ENCODE results near the gene NR2F1-AS1. TPM values are rescaled to one million over a fixed set of nuclear protein-coding genes. Genes with fewer than 3 reads are reported as not detected.
"Not testable (repeated sequence)": the region's sequence is repeated elsewhere in the genome, so short reads cannot be mapped to it uniquely, and the experiment has no call there.

Gene NR2F1-AS1
- polyA plus RNA-seq, 6 donors from 2014 or later, result not detected

DNA sequence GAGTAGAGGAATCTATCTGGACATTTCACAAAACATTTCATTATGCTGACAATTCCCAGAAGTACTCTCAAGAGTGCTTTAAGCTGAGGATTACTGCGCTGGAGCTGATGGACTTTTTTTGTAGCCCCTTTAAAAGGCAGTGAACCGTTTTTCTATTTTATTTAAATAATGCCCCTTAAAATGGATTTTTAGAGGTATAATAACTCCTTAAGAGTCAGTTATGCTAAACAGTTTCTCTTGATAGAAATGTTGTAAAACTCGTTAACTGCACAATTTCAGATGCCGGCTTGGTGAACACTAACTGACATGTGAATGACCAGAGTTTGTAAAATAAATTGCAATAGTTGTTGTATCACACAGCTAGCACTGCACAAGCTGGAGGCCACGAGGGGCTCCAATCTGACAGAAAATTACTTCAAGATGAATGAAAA is 174.0 kb downstream of the NR2F1-AS1 start:
- ATAC-seq (ENCODE audit: low read depth in 2 of 2) (no peak), DNase-seq (no peak)
- Mint-ChIP-seq H3K27ac (no peak overlapping the region), H3K4me1 (no peaks in the 10 kb centered on the region), H3K9me3 (peaks cover 0 to 3% (median 0%) of the 10 kb centered on the region in 7 donors), H3K4me3 (no peak overlapping the region), H3K27me3 (peaks cover 0 to 2% (median 0%) of the 10 kb centered on the region in 3 donors), H3K36me3 (no peaks in the 10 kb centered on the region)

GRCh38 chr5:93404246-93404645 is 176.8 kb downstream of the NR2F1-AS1 start:
- Mint-ChIP-seq H3K9me3 (peaks cover 0 to 3% (median 0%) of the 10 kb centered on the region in 7 donors), H3K4me3 (no peak overlapping the region), H3K4me1 (no peaks in the 10 kb centered on the region), H3K27ac (no peak overlapping the region), H3K27me3 (peaks cover 0 to 8% (median 0%) of the 10 kb centered on the region in 3 donors), H3K36me3 (no peaks in the 10 kb centered on the region)
- DNase-seq (no peak), ATAC-seq (ENCODE audit: low read depth in 2 of 2) (no peak)

- DNase-seq (no peak), ATAC-seq (ENCODE audit: low read depth in 2 of 2) (no peak)
- H3K36me3 Mint-ChIP-seq, result no peaks in the 10 kb centered on the region
- H3K4me3 Mint-ChIP-seq, result no peak overlapping the region
- no peaks in the 10 kb centered on the region for H3K4me1 Mint-ChIP-seq
- H3K27ac Mint-ChIP-seq, result no peak overlapping the region
- peaks cover 0 to 8% (median 0%) of the 10 kb centered on the region in 3 donors for H3K27me3 Mint-ChIP-seq
- peaks cover 0 to 3% (median 0%) of the 10 kb centered on the region in 7 donors for H3K9me3 Mint-ChIP-seq
Measured at GRCh38 chr5:93403141-93403928, 177.7 kb downstream of the NR2F1-AS1 start.

GRCh38 chr5:93402451-93402850 is 178.6 kb downstream of the NR2F1-AS1 start:
- no peak for ATAC-seq (ENCODE audit: low read depth in 2 of 2)
- no peak for DNase-seq
- H3K27ac Mint-ChIP-seq, result no peak overlapping the region
- peaks cover 0 to 8% (median 3%) of the 10 kb centered on the region in 7 donors for H3K9me3 Mint-ChIP-seq
- no peak overlapping the region for H3K4me3 Mint-ChIP-seq
- H3K36me3 Mint-ChIP-seq, result no peaks in the 10 kb centered on the region
- H3K4me1 Mint-ChIP-seq, result no peaks in the 10 kb centered on the region
- peaks cover 0 to 8% (median 0%) of the 10 kb centered on the region in 3 donors for H3K27me3 Mint-ChIP-seq

- Mint-ChIP-seq H3K27ac (no peak overlapping the region), H3K9me3 (peaks cover 0 to 10% (median 3%) of the 10 kb centered on the region in 7 donors), H3K4me1 (no peaks in the 10 kb centered on the region), H3K4me3 (no peak overlapping the region), H3K27me3 (peaks cover 0 to 8% (median 0%) of the 10 kb centered on the region in 3 donors), H3K36me3 (no peaks in the 10 kb centered on the region)
- DNase-seq (no peak), ATAC-seq (ENCODE audit: low read depth in 2 of 2) (no peak)
Measured at GRCh38 chr5:93401634-93402213, 179.3 kb downstream of the NR2F1-AS1 start.

DNA sequence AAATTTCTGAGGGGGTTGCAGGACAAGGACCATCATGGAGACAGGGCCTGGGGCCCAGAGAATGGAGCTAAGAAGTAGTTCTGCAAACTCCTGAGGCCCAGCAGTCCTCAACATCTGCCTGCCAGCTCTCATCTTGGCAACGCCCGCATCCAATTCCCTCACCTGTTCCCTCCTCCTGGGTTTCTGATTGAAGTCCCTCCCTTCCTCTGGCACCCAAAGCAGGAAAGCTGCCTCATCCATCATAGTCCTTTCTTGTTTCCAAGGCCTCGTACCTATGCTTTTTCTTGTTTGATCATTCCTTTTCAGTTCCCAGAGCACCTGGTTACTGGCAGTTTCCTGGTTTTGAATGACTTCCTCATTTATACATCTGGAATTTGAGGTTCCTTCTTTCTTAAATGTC is 181.3 kb downstream of the NR2F1-AS1 start:
- Mint-ChIP-seq H3K4me3 (no peak overlapping the region), H3K4me1 (no peaks in the 10 kb centered on the region), H3K9me3 (peaks cover 0 to 14% (median 5%) of the 10 kb centered on the region in 7 donors), H3K27me3 (peaks cover 0 to 8% (median 0%) of the 10 kb centered on the region in 3 donors), H3K27ac (no peak overlapping the region), H3K36me3 (no peaks in the 10 kb centered on the region)
- ATAC-seq (ENCODE audit: low read depth in 2 of 2) (no peak), DNase-seq (no peak)

DNA sequence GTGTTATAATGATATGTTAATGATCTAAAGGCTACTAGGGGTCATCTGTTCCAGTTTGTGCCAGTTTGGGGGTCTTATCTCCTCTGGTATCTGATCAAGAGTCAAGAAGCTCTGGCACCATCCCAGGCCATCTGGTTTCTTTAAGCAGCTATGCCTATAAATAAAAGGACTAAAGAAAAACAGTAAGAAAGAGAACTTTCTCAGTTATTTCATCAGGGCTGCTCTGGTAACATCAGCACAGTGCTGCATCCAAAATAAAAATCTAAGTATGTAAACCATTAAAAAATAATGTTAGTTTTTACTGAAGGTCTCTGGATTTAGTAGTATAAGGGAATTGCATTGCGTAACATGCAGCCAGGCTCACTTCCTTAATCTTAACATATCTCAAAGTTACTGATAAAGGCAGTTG is 185.0 kb downstream of the NR2F1-AS1 start:
- no peak for ATAC-seq (ENCODE audit: low read depth in 2 of 2)
- Mint-ChIP-seq H3K27ac (no peak overlapping the region), H3K4me1 (no peaks in the 10 kb centered on the region), H3K36me3 (no peaks in the 10 kb centered on the region), H3K27me3 (no peaks in the 10 kb centered on the region), H3K9me3 (peaks cover 5 to 15% (median 11%) of the 10 kb centered on the region in 7 donors), H3K4me3 (no peak overlapping the region)
- DNase-seq, result no peak

- Mint-ChIP-seq H3K27me3 (no peaks in the 10 kb centered on the region), H3K36me3 (no peaks in the 10 kb centered on the region), H3K4me3 (no peak overlapping the region), H3K27ac (no peak overlapping the region), H3K9me3 (peaks cover 6 to 19% (median 13%) of the 10 kb centered on the region in 7 donors), H3K4me1 (no peaks in the 10 kb centered on the region)
- ATAC-seq (ENCODE audit: low read depth in 2 of 2) (no peak), DNase-seq (no peak)
Measured at GRCh38 chr5:93395010-93395409, 186.0 kb downstream of the NR2F1-AS1 start.

- H3K4me3 Mint-ChIP-seq, result no peak overlapping the region
- H3K9me3 Mint-ChIP-seq, result peaks cover 6 to 20% (median 13%) of the 10 kb centered on the region in 7 donors
- no peaks in the 10 kb centered on the region for H3K36me3 Mint-ChIP-seq
- H3K27me3 Mint-ChIP-seq, result no peaks in the 10 kb centered on the region
- H3K4me1 Mint-ChIP-seq, result no peaks in the 10 kb centered on the region
- ATAC-seq (ENCODE audit: low read depth in 2 of 2) (no peak), DNase-seq (no peak)
- no peak overlapping the region for H3K27ac Mint-ChIP-seq
Measured at GRCh38 chr5:93394301-93394700, 186.7 kb downstream of the NR2F1-AS1 start.

DNA sequence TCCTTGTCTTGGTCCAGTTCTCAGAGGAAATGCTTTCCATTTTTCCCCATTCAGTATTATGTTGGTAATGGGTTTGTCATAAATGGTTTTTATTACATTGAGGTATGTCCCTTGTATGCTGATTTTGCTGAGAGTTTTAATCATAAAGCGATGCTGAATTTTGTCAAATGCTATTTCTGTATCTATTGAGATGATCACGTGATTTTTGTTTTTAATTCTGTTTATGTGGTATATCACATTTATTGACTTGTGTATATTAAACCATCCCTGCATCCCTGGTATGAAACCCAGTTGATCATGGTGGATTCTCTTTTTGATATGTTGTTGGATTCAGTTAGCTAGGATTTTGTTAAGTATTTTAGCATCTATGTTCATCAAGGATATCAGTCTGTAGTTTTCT is 189.8 kb downstream of the NR2F1-AS1 start:
- not testable (repeated sequence) for DNase-seq; ATAC-seq (ENCODE audit: low read depth in 2 of 2); H3K27ac Mint-ChIP-seq; H3K36me3 Mint-ChIP-seq; H3K4me3 Mint-ChIP-seq; H3K4me1 Mint-ChIP-seq; H3K27me3 Mint-ChIP-seq
- H3K9me3 Mint-ChIP-seq, result peaks cover 6 to 12% (median 9%) of the 10 kb centered on the region in 7 donors

DNA sequence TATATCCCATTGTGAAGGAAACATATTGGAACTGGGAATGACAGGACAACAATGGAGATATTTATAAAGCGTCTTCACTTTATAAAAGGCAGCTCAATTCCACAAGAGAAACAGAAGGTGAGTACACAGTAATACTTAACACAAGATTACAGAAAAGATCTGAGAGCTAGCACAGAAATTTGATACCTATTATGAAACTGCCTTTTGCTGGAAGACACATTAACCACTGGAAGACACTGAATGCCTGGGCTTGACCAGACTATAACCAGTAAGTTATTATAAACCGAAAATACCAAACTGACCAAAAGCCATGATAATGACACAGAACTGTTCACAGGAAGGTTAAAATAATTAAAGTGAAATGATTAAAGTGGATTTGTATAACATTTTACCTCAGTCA is 195.4 kb downstream of the NR2F1-AS1 start:
- H3K27me3 Mint-ChIP-seq, result peaks cover 0 to 4% (median 0%) of the 10 kb centered on the region in 3 donors
- H3K4me3 Mint-ChIP-seq, result no peak overlapping the region
- H3K27ac Mint-ChIP-seq, result no peak overlapping the region
- H3K4me1 Mint-ChIP-seq, result no peaks in the 10 kb centered on the region
- ATAC-seq (ENCODE audit: low read depth in 2 of 2) (no peak), DNase-seq (no peak)
- peaks cover 0 to 8% (median 3%) of the 10 kb centered on the region in 7 donors for H3K9me3 Mint-ChIP-seq
- H3K36me3 Mint-ChIP-seq, result no peaks in the 10 kb centered on the region

GRCh38 chr5:93384995-93385394 is 196.0 kb downstream of the NR2F1-AS1 start:
- no peak overlapping the region for H3K27ac Mint-ChIP-seq
- H3K27me3 Mint-ChIP-seq, result peaks cover 0 to 4% (median 0%) of the 10 kb centered on the region in 3 donors
- no peak for DNase-seq
- no peak overlapping the region for H3K4me3 Mint-ChIP-seq
- no peak for ATAC-seq (ENCODE audit: low read depth in 2 of 2)
- H3K4me1 Mint-ChIP-seq, result no peaks in the 10 kb centered on the region
- H3K9me3 Mint-ChIP-seq, result peaks cover 0 to 9% (median 3%) of the 10 kb centered on the region in 7 donors
- H3K36me3 Mint-ChIP-seq, result no peaks in the 10 kb centered on the region

DNA sequence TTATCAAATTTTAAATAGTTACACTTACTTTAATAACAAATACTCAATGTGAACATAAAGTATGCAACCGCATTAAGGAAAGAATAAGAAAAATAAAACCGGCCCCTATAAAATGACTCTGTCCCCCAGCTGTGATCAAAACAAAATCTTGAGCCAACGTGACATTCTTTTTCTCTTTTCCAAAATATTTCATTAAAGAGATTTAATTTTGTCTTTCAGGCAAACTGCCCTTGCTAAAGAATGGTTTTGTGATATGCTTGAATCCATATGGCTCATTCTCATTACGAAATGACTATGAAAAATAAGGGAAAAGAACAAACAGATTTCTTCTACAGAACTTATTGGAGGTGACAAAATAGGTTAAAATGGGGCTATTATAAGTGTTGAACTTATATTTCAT is 197.0 kb downstream of the NR2F1-AS1 start:
- H3K27me3 Mint-ChIP-seq, result peaks cover 0 to 4% (median 0%) of the 10 kb centered on the region in 3 donors
- H3K4me1 Mint-ChIP-seq, result no peaks in the 10 kb centered on the region
- no peak overlapping the region for H3K27ac Mint-ChIP-seq
- peaks cover 0 to 8% (median 2%) of the 10 kb centered on the region in 7 donors for H3K9me3 Mint-ChIP-seq
- DNase-seq (no peak), ATAC-seq (ENCODE audit: low read depth in 2 of 2) (no peak)
- no peak overlapping the region for H3K4me3 Mint-ChIP-seq
- no peaks in the 10 kb centered on the region for H3K36me3 Mint-ChIP-seq

Measured in naive B cell (primary cell).